HepG2 (cell line): ENCODE measurements around the gene DDX54. TPM values are rescaled to one million over a fixed set of nuclear protein-coding genes. Genes with fewer than 3 reads are reported as not detected.

Experiments used
- ATAC-seq: fragments of 200-7000 bp; cut with Tn5 transposase; 3 replicates; pipeline ENCODE4 v1.9.1; 2020; ENCODE audit warnings: mild to moderate bottlenecking, moderate library complexity
- BruUV-seq: library from RNA; stranded (reverse); fragments of 400-500 nt; replicated peaks from 2 replicates; lab custom pipeline; 2021; lab: Mats Ljungman, UMichigan
- CTCF ChIA-PET: fragments of 300-600 bp; formaldehyde crosslinking; extraction: SDS; loops from one replicate; lab custom pipeline; 2021; ENCODE audit warnings: low total read pairs, inconsistent platforms, low intra/inter-chr PET ratio; lab: Yijun Ruan, JAX
- POLR2A ChIA-PET: fragments of 350-600 bp; sonication (Branson Sonifier 250); formaldehyde crosslinking; loops from one replicate; lab custom pipeline; 2020; ENCODE audit warnings: antibody characterized with exemption, inconsistent platforms; lab: Yijun Ruan, JAX
- DNase-seq: peaks from one replicate; pipeline ENCODE4 v3.0.0-alpha.2; 2015; ENCODE audit warnings: low spot score
- FAIRE-seq: peaks from 3 replicates; lab custom pipeline; 2011; peaks lifted over from hg19 to GRCh38; lab: Jason Lieb, UNC
- H2AFZ ChIP-seq: one replicate; pipeline ENCODE4 v1.6.1; 2011; ENCODE audit warnings: low read length, inconsistent platforms
- H3K27ac ChIP-seq: fragments of 300-600 bp; 3 replicates; pipeline ENCODE4 v1.8.0; 2011; ENCODE audit warnings: mixed run types, mild to moderate bottlenecking, mixed read lengths, low read length, inconsistent platforms; ENCODE audit not compliant: insufficient read depth; ENCODE audit errors: extremely low read length
- H3K27me3 ChIP-seq, 2 experiments: fragments of 200-600 bp in 1 of 2; 2 replicates in 1 of 2; 3 replicates in 1 of 2; pipeline versions ENCODE4 v1.6.0 to v1.8.0; 2011; ENCODE audit warnings: low read length in 2 of 2, mild to moderate bottlenecking in 2 of 2, moderate library complexity in 2 of 2, inconsistent platforms in 1 of 2; ENCODE audit not compliant: insufficient read depth in 2 of 2, control insufficient read depth in 1 of 2
- H3K36me3 ChIP-seq, 2 experiments: fragments of 200-600 bp in 1 of 2; replicated peaks in 1 of 2; 2 replicates in 1 of 2; 3 replicates in 1 of 2; pipeline versions ENCODE4 v1.5.1 to v1.8.0; 2011; ENCODE audit warnings: low read length in 2 of 2, inconsistent platforms in 1 of 2; ENCODE audit not compliant: insufficient read depth in 2 of 2, control insufficient read depth in 1 of 2
- H3K4me1 ChIP-seq: 2 replicates; pipeline ENCODE4 v1.5.1; 2012; ENCODE audit warnings: low read length, inconsistent platforms; ENCODE audit not compliant: insufficient read depth
- H3K4me2 ChIP-seq: 2 replicates; pipeline ENCODE4 v1.6.0; 2011; ENCODE audit warnings: low read depth, low read length, inconsistent platforms
- H3K4me3 ChIP-seq, 3 experiments: fragments of 200-600 bp in 1 of 3; sonication (generic), shearing (Covaris generic) in 1 of 3; replicated peaks in 1 of 3; 2 replicates each; pipeline ENCODE4 v1.5.1; 2011 to 2016; ENCODE audit warnings: low read length in 3 of 3, inconsistent platforms in 2 of 3, low read depth in 2 of 3, mild to moderate bottlenecking in 2 of 3, control low read depth in 1 of 3, mixed read lengths in 1 of 3; ENCODE audit not compliant: insufficient read depth in 1 of 3
- H3K79me2 ChIP-seq: one replicate; pipeline ENCODE4 v1.6.1; 2011; ENCODE audit warnings: low read length, inconsistent platforms; ENCODE audit not compliant: insufficient read depth
- H3K9ac ChIP-seq: 2 replicates; pipeline ENCODE4 v1.6.0; 2011; ENCODE audit warnings: mild to moderate bottlenecking, low read depth, low read length, inconsistent platforms; ENCODE audit not compliant: insufficient read depth
- H3K9me3 ChIP-seq: 2 replicates; pipeline ENCODE4 v1.5.1; 2012; ENCODE audit warnings: mild to moderate bottlenecking, low read length
- H4K20me1 ChIP-seq: 2 replicates; pipeline ENCODE4 v1.6.0; 2011; ENCODE audit warnings: inconsistent platforms, mild to moderate bottlenecking, low read length, moderate library complexity; ENCODE audit not compliant: insufficient read depth
- FOXJ3 ChIP-seq: sonication (generic); formaldehyde crosslinking; IDR thresholded peaks from 2 replicates; pipeline ENCODE4 v1.4.0; 2020; ENCODE audit warnings: missing genetic modification reagents, mild to moderate bottlenecking, borderline replicate concordance
- ZBTB40 ChIP-seq, 2 experiments: fragments of 450-650 bp in 1 of 2; sonication (generic) in 1 of 2; formaldehyde crosslinking in 1 of 2; IDR thresholded peaks; 2 replicates each; pipeline versions ENCODE4 v1.6.1 to v1.8.0; 2016 to 2022; ENCODE audit warnings: antibody characterized with exemption in 1 of 2, mild to moderate bottlenecking in 1 of 2, missing genetic modification reagents in 1 of 2
- ZNF687 ChIP-seq: sonication (generic); formaldehyde crosslinking; IDR thresholded peaks from 2 replicates; pipeline ENCODE4 v1.5.1; 2020; ENCODE audit warnings: mild to moderate bottlenecking, missing genetic modification reagents, moderate library complexity
- WGBS: methylation state at CpG from one replicate; pipeline ENCODE4 v1.1.6; 2017; ENCODE audit warnings: low lambda C conversion rate; 5-methylcytosine and 5-hydroxymethylcytosine counted together
- in situ Hi-C: cut with HindIII; loops from 2 replicates; pipeline ENCODE4 v1.10.0; 2017; ENCODE audit warnings: low pct_unique_long_range_greater_than_20kb; ENCODE audit not compliant: extremely low pct_ligation_motif_present
- intact Hi-C: fragments of 100-400 bp; cut with micrococcal nuclease; formaldehyde crosslinking; loops from one replicate; pipeline ENCODE4 v1.10.0; 2022; ENCODE audit not compliant: unreplicated experiment
- polyA plus RNA-seq, 8 experiments: library from polyadenylated mRNA; depleted of rRNA in 3 of 8; stranded (reverse) in 7 of 8; unstranded in 1 of 8; fragments of >200 nt; fragmentation: Illumina TruSeq in 4 of 8; extraction: Trizol in 4 of 8; gene quantifications; 2 replicates each; pipeline versions ENCODE4 v1.2.1 to v1.2.3, GENCODE V29; 2011 to 2016; ENCODE audit warnings: low read depth in 4 of 8, missing spikeins in 1 of 8, mixed read lengths in 1 of 8; ENCODE audit not compliant: insufficient read depth in 1 of 8
- total RNA-seq, 5 experiments: library from RNA; depleted of rRNA; stranded (reverse); fragments of >200 nt; fragmentation: Illumina TruSeq; extraction: Trizol; gene quantifications; 2 replicates each; pipeline ENCODE4 v1.2.3, GENCODE V29; 2016; ENCODE audit warnings: low read depth in 1 of 5

The DDX54 gene
- total and polyA plus RNA-seq, 2 of the 13 experiments (the other 11 are each of a cell fraction or from before 2014, with no cell fraction given) = 59.7 to 61.1 TPM

GRCh38 chr12:113170457-113170856 lies 14.8 kb downstream of the DDX54 start:
- FAIRE-seq (no peak), DNase-seq (no peak), ATAC-seq (no peak)
- WGBS = 98% methylated on average over 5 of the region's 5 CpGs
- in situ Hi-C loops (no loop called here), intact Hi-C loops (no loop called here)
- Histone ChIP-seq H3K36me3 (peaks cover 47 to 82% of the 10 kb centered on the region in 2 experiments), H3K27me3 (no peaks in the 10 kb centered on the region), H3K4me1 (no peaks in the 10 kb centered on the region), H2AFZ (no peak overlapping the region), H3K9me3 (no peaks in the 10 kb centered on the region), H3K9ac (no peak overlapping the region), H3K4me3 (no peak overlapping the region), H3K79me2 (no peaks in the 10 kb centered on the region), H3K27ac (no peak overlapping the region), H4K20me1 (peaks cover 4% of the 10 kb centered on the region; the same call in 1 of the 2 replicates), H3K4me2 (no peak overlapping the region)
- ChIA-PET POLR2A (no interaction called here), CTCF (no interaction called here)
- TF ChIP-seq FOXJ3 (no peak), ZNF687 (CRISPR knock-in tag) (no peak), ZBTB40 (IDR thresholded peaks at IDR 0.05) (no peak), ZBTB40 (CRISPR knock-in tag; IDR thresholded peaks at IDR 0.05) (peak; percentile 44; the same call in 1 of the 2 replicates)
- no TSS peak for BruUV-seq
